ENCODE data around the gene KRTAP5-5. TPM values are rescaled to one million over a fixed set of nuclear protein-coding genes. Genes with fewer than 3 reads are reported as not detected.

KRTAP5-5 gene
- total and polyA plus RNA-seq, 2 of the 13 experiments (the other 11 are each of a cell fraction or from before 2014, with no cell fraction given): not detected

GRCh38 chr11:1675536-1676228 lies 46.1 kb downstream of the KRTAP5-5 start:
- TSS peak; percentile 75 for BruUV-seq (replicated peaks)
- Histone ChIP-seq H3K27me3 (ENCODE audit: control insufficient read depth in 1 of 2, insufficient read depth in 2 of 2, low read length in 2 of 2) (no peaks in the 10 kb centered on the region), H3K4me1 (ENCODE audit: insufficient read depth, low read length) (peaks cover 88% of the 10 kb centered on the region), H3K4me3 (replicated peaks in 1 of 3; ENCODE audit: insufficient read depth in 1 of 3, low read depth in 2 of 3, low read length in 3 of 3) (no peak overlapping the region; a peak in 1 of 6 replicates), H4K20me1 (ENCODE audit: insufficient read depth, low read length) (no peaks in the 10 kb centered on the region), H2AFZ (ENCODE audit: low read length) (no peak overlapping the region), H3K9ac (ENCODE audit: insufficient read depth, low read depth, low read length) (peak overlapping the region; percentile 74), H3K36me3 (replicated peaks in 1 of 2; ENCODE audit: control insufficient read depth in 1 of 2, insufficient read depth in 2 of 2, low read length in 2 of 2) (no peaks in the 10 kb centered on the region), H3K27ac (ENCODE audit: extremely low read length, insufficient read depth, low read length) (peak overlapping the region; percentile 95), H3K9me3 (ENCODE audit: low read length) (no peaks in the 10 kb centered on the region), H3K79me2 (ENCODE audit: insufficient read depth, low read length) (no peaks in the 10 kb centered on the region), H3K4me2 (ENCODE audit: low read depth, low read length) (peak overlapping the region; percentile 15; the same call in 1 of the 2 replicates)
- CTCF ChIA-PET (ENCODE audit: low intra/inter-chr PET ratio, low total read pairs): interaction anchor here (2.9 kb wide), 1 partner anchor 18 kb away, joined by 9 read pairs; no protein-coding TSS in a partner anchor
- in situ Hi-C loops (cut with HindIII; ENCODE audit: extremely low pct_ligation_motif_present, low pct_unique_long_range_greater_than_20kb): no loop called here
- POLR2A ChIA-PET: interaction anchor here (1.2 to 7.2 kb wide), 6 partner anchors 16 to 315 kb away, joined by 4 to 141 read pairs (median 7); partner anchors contain the start of gene CTSD
- WGBS (ENCODE audit: low lambda C conversion rate): 48% methylated on average over 11 of the region's 11 CpGs
- intact Hi-C loops (cut with micrococcal nuclease; ENCODE audit: unreplicated experiment): loop anchor here (2.0 kb wide), 1 partner anchor 15 kb away; no protein-coding TSS in a partner anchor
- DNase-seq (ENCODE audit: low spot score) (peak; percentile 82), ATAC-seq (peak; percentile 61), FAIRE-seq (peak; percentile 48)
- TF ChIP-seq ZNF235 (CRISPR knock-in tag; IDR thresholded peaks at IDR 0.05; ENCODE audit: borderline replicate concordance) (no peak), POLR2AphosphoS5 (IDR thresholded peaks at IDR 0.05; ENCODE audit: low read depth, low read length) (peak; percentile 79), PCBP2 (optimal IDR thresholded peaks at IDR 0.05; ENCODE audit: low read depth, low read length, poor library complexity, severe bottlenecking) (no peak), MIER3 (CRISPR knock-in tag; IDR thresholded peaks at IDR 0.05; ENCODE audit: borderline replicate concordance) (peak; percentile 36; the same call in 1 of the 2 replicates), ZNF138 (CRISPR knock-in tag; IDR thresholded peaks at IDR 0.05; ENCODE audit: low read depth) (no peak), MIXL1 (CRISPR knock-in tag; IDR thresholded peaks at IDR 0.05) (peak; percentile 52; the same call in 1 of the 2 replicates), TOE1 (CRISPR knock-in tag; IDR thresholded peaks at IDR 0.05) (no peak), ETV5 (CRISPR knock-in tag; IDR thresholded peaks at IDR 0.05; ENCODE audit: borderline replicate concordance) (peak; percentile 65; the same call in 1 of the 2 replicates), HOXA5 (CRISPR knock-in tag; IDR thresholded peaks at IDR 0.05) (peak; percentile 66; the same call in 1 of the 2 replicates), FOXP1 (IDR thresholded peaks at IDR 0.05) (no peak), FOXP1 (CRISPR knock-in tag; IDR thresholded peaks at IDR 0.05) (peak; percentile 76), ZNF264 (CRISPR knock-in tag; IDR thresholded peaks at IDR 0.05) (0 out of 2 replicates have a peak, but pooled peaks have one; percentile 24), ZFX (CRISPR knock-in tag; IDR thresholded peaks at IDR 0.05; ENCODE audit: low read depth) (peak; percentile 19; the same call in 1 of the 2 replicates), MAFK (conservative IDR thresholded peaks at IDR 0.05 in 1 of 2, IDR thresholded peaks at IDR 0.05 in 1 of 2; ENCODE audit: low read length in 2 of 2) (no peak), TCF12 (IDR thresholded peaks at IDR 0.05) (no peak), TCF12 (CRISPR knock-in tag; IDR thresholded peaks at IDR 0.05) (peak; percentile 84)
- TF ChIP-seq, protein P1, sequence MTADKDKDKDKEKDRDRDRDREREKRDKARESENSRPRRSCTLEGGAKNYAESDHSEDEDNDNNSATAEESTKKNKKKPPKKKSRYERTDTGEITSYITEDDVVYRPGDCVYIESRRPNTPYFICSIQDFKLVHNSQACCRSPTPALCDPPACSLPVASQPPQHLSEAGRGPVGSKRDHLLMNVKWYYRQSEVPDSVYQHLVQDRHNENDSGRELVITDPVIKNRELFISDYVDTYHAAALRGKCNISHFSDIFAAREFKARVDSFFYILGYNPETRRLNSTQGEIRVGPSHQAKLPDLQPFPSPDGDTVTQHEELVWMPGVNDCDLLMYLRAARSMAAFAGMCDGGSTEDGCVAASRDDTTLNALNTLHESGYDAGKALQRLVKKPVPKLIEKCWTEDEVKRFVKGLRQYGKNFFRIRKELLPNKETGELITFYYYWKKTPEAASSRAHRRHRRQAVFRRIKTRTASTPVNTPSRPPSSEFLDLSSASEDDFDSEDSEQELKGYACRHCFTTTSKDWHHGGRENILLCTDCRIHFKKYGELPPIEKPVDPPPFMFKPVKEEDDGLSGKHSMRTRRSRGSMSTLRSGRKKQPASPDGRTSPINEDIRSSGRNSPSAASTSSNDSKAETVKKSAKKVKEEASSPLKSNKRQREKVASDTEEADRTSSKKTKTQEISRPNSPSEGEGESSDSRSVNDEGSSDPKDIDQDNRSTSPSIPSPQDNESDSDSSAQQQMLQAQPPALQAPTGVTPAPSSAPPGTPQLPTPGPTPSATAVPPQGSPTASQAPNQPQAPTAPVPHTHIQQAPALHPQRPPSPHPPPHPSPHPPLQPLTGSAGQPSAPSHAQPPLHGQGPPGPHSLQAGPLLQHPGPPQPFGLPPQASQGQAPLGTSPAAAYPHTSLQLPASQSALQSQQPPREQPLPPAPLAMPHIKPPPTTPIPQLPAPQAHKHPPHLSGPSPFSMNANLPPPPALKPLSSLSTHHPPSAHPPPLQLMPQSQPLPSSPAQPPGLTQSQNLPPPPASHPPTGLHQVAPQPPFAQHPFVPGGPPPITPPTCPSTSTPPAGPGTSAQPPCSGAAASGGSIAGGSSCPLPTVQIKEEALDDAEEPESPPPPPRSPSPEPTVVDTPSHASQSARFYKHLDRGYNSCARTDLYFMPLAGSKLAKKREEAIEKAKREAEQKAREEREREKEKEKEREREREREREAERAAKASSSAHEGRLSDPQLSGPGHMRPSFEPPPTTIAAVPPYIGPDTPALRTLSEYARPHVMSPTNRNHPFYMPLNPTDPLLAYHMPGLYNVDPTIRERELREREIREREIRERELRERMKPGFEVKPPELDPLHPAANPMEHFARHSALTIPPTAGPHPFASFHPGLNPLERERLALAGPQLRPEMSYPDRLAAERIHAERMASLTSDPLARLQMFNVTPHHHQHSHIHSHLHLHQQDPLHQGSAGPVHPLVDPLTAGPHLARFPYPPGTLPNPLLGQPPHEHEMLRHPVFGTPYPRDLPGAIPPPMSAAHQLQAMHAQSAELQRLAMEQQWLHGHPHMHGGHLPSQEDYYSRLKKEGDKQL (CRISPR knock-in tag; IDR thresholded peaks at IDR 0.05; ENCODE audit: low read depth): peak; percentile 51; the same call in 1 of the 2 replicates
- TF ChIP-seq, protein P2, sequence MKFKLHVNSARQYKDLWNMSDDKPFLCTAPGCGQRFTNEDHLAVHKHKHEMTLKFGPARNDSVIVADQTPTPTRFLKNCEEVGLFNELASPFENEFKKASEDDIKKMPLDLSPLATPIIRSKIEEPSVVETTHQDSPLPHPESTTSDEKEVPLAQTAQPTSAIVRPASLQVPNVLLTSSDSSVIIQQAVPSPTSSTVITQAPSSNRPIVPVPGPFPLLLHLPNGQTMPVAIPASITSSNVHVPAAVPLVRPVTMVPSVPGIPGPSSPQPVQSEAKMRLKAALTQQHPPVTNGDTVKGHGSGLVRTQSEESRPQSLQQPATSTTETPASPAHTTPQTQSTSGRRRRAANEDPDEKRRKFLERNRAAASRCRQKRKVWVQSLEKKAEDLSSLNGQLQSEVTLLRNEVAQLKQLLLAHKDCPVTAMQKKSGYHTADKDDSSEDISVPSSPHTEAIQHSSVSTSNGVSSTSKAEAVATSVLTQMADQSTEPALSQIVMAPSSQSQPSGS (CRISPR knock-in tag; IDR thresholded peaks at IDR 0.05): peak; percentile 37; the same call in 1 of the 2 replicates
